Naive thymus-derived CD8-positive, alpha-beta T cell (primary cell): ENCODE measurements around the gene MORN1. TPM values are rescaled to one million over a fixed set of nuclear protein-coding genes. Genes with fewer than 3 reads are reported as not detected.

ENCODE experiments used
- ATAC-seq, 2 donors: fragments of 150-1000 bp; cut with Tn5 transposase in 1 of 2; sonication (Bioruptor Pico), chemical (Tn5 transposase) in 1 of 2; 1 replicate in 1 of 2; 2 replicates in 1 of 2; pipeline ENCODE4 v1.10.0; 2021; ENCODE audit warnings: mild to moderate bottlenecking in 2 of 2, moderate library complexity in 2 of 2
- POLR2A ChIA-PET: fragments of 350-600 bp; sonication (Branson Sonifier 250); formaldehyde crosslinking; loops from one replicate; lab custom pipeline; 2021; ENCODE audit warnings: antibody characterized with exemption; lab: Charles Lee
- DNase-seq, 10 donors: peaks; one replicate each; pipeline versions ENCODE4 v3.0.0 to v3.0.0-alpha.2; 2020 to 2022
- H3K27ac Mint-ChIP-seq, 10 donors: one replicate each; pipeline ENCODE4 v1.8.0; 2020 to 2022; ENCODE audit warnings: mild to moderate bottlenecking in 10 of 10, mixed read lengths in 10 of 10, moderate library complexity in 4 of 10, inconsistent platforms in 1 of 10
- H3K27me3 Mint-ChIP-seq, 5 donors: one replicate each; pipeline ENCODE4 v1.8.0; 2021 to 2022; ENCODE audit warnings: mixed read lengths in 5 of 5
- H3K36me3 Mint-ChIP-seq, 3 donors: one replicate each; pipeline ENCODE4 v1.8.0; 2020 to 2022; ENCODE audit warnings: mixed read lengths in 3 of 3, mild to moderate bottlenecking in 2 of 3, inconsistent platforms in 1 of 3
- H3K4me1 Mint-ChIP-seq, 4 donors: one replicate each; pipeline ENCODE4 v1.8.0; 2021 to 2022; ENCODE audit warnings: mixed read lengths in 4 of 4
- H3K4me3 Mint-ChIP-seq, 10 donors: one replicate each; pipeline ENCODE4 v1.8.0; 2020 to 2022; ENCODE audit warnings: mild to moderate bottlenecking in 10 of 10, mixed read lengths in 10 of 10, moderate library complexity in 6 of 10, inconsistent platforms in 1 of 10
- H3K9me3 Mint-ChIP-seq, 9 donors: one replicate each; pipeline ENCODE4 v1.8.0; 2020 to 2022; ENCODE audit warnings: mixed read lengths in 9 of 9, mild to moderate bottlenecking in 3 of 9, inconsistent platforms in 1 of 9, moderate library complexity in 1 of 9
- polyA plus RNA-seq, 3 donors: library from polyadenylated mRNA; unstranded; fragments of 300-500 nt; fragmentation: Illumina TruSeq; gene quantifications; one replicate each; pipeline ENCODE4 v1.2.3, GENCODE V29; 2021
- total RNA-seq, 8 experiments: library from RNA in 2 of 8; stranded (reverse) in 2 of 8; gene quantifications; one replicate each; pipeline ENCODE4 v1.2.3 and lab custom pipeline; 2021 to 2026

Gene MORN1
- total and polyA plus RNA-seq, 5 experiments from 2014 or later: 4.3 to 18.8 (median 7.1) TPM

DNA sequence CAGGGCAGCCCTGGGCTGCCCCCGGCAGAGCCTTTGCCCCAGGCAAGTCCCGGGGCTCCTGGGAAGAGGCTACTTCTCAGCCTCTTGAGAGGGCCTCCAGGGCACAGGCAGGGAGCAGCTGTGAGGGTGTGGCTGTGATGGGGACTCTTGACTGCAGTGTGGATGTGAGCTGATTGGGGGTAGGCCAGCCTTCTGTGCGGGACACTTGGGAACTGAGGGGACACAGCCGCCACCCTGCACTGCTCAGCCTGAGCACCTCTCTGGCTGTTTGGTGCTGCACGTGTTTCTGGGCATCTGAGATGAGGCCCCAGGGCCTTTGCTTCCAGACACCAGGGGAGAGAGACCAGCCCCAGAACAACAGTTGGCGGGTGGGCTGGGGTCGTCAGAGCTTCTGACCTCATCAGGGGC is 101.2 kb downstream of the MORN1 start:
- POLR2A ChIA-PET: interaction anchor here (1.3 to 2.3 kb wide), 5 partner anchors 34 to 61 kb away, joined by 4 to 10 read pairs (median 5); no protein-coding TSS in a partner anchor
- Mint-ChIP-seq H3K4me1 (peaks cover 33 to 85% (median 82%) of the 10 kb centered on the region in 4 donors), H3K27me3 (no peaks in the 10 kb centered on the region), H3K27ac (peak overlapping the region; percentile 90 to 98 (median 94)), H3K4me3 (peak overlapping the region; percentile 75 to 92 (median 88)), H3K9me3 (no peaks in the 10 kb centered on the region), H3K36me3 (peaks cover 0 to 7% (median 0%) of the 10 kb centered on the region in 3 donors)
- ATAC-seq (peak; percentile 41 to 48), DNase-seq (no peak)

GRCh38 chr1:2289607-2290006 is 101.7 kb downstream of the MORN1 start:
- H3K4me1 Mint-ChIP-seq: peaks cover 33 to 84% (median 80%) of the 10 kb centered on the region in 4 donors
- POLR2A ChIA-PET: interaction anchor here (1.0 to 2.2 kb wide), 7 partner anchors 9 to 62 kb away, joined by 3 to 9 read pairs (median 5); no protein-coding TSS in a partner anchor

DNA sequence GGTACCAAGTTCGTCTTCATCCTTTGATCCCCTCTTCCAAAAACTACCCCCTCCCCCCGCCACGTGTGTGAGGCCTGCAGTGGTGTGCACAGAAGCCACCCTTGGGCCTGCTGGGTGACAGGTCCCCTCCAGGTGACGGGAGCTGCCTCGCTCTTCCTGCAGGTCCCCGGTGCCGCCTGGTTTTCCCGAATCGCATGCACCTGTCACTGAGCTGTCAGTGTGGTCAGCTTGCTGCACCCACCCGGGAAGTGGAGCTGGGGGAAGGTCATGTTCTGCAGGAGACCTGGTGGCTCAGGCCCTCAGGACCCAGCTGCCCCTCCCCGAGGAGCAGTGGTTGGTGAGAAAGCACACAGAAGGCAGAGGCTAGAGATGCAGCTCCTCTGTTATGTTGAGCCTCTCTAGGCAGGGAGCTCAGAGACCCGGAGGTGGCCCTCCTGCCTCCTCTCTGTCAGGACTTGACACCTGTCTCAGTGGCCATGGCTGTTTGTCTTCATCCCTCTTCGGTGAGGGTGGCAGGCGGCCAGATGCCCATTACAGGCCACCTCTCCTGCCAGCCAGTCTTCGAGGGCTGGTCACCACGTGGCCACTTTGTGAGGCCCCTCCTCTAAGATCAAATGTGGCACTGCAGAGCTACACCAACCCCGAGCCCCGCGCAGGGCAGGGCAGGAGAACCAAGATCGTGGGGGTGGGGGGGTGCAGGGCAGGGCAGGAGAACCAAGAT is 102.4 kb downstream of the MORN1 start:
- H3K36me3 Mint-ChIP-seq: peaks cover 0 to 7% (median 0%) of the 10 kb centered on the region in 3 donors

More at GRCh38 chr1:2289607-2290006, 101.7 kb downstream of the MORN1 start:
- Mint-ChIP-seq H3K4me3 (peak overlapping the region; percentile 75 to 92 (median 88)), H3K36me3 (peaks cover 0 to 7% (median 0%) of the 10 kb centered on the region in 3 donors), H3K27ac (peak overlapping the region; percentile 90 to 98 (median 94)), H3K9me3 (no peaks in the 10 kb centered on the region), H3K27me3 (no peaks in the 10 kb centered on the region)
- ATAC-seq (no peak), DNase-seq (no peak)

DNA sequence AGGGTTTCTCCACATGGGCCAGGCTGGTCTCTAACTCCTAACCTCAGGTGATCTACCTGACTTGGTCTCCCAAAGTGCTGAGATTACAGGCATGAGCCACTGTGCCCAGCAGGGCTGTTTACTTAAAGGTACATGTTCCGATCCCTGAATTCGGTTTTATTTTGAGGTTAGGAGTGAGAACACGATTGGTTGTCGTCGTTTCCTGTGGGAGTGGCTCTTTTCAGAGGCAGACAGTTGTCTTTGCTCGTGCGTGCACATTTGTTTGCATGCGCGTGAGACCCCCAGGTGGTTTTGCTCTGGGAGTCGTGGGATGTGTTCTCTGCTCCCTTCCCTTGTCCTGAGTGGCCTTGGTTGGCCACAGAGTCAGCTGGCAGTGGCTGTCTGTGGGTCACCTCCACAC is 103.0 kb downstream of the MORN1 start:
- H3K27ac Mint-ChIP-seq: peak overlapping the region; percentile 53 to 98 (median 84)
- H3K27me3 Mint-ChIP-seq: no peaks in the 10 kb centered on the region
- no peaks in the 10 kb centered on the region for H3K9me3 Mint-ChIP-seq
- peaks cover 26 to 77% (median 69%) of the 10 kb centered on the region in 4 donors for H3K4me1 Mint-ChIP-seq
- H3K36me3 Mint-ChIP-seq: peaks cover 0 to 7% (median 0%) of the 10 kb centered on the region in 3 donors
- POLR2A ChIA-PET: interaction anchor here (0.9 to 1.8 kb wide), 4 partner anchors 12 to 59 kb away, joined by 4 to 9 read pairs (median 4); no protein-coding TSS in a partner anchor
- DNase-seq (peak in 5 of 10 donors; percentile 30 to 58 (median 50)), ATAC-seq (peak in 1 of 2 donors; percentile 35)
- peak overlapping the region; percentile 22 to 90 (median 56) for H3K4me3 Mint-ChIP-seq

More for the DNA sequence above, 102.4 kb downstream of the MORN1 start:
- ATAC-seq: no peak
- no peak for DNase-seq
- H3K4me1 Mint-ChIP-seq: peaks cover 32 to 80% (median 75%) of the 10 kb centered on the region in 4 donors
- POLR2A ChIA-PET: interaction anchor here (0.9 to 1.8 kb wide), 7 partner anchors 10 to 61 kb away, joined by 3 to 9 read pairs (median 4); no protein-coding TSS in a partner anchor
- H3K4me3 Mint-ChIP-seq: peak overlapping the region in 8 of 10 donors; percentile 38 to 90 (median 64)
- no peaks in the 10 kb centered on the region for H3K27me3 Mint-ChIP-seq
- no peaks in the 10 kb centered on the region for H3K9me3 Mint-ChIP-seq
- peak overlapping the region; percentile 49 to 98 (median 84) for H3K27ac Mint-ChIP-seq

- POLR2A ChIA-PET: no interaction called here
- no peaks in the 10 kb centered on the region for H3K27me3 Mint-ChIP-seq
- peaks cover 26 to 76% (median 64%) of the 10 kb centered on the region in 4 donors for H3K4me1 Mint-ChIP-seq
These were observed 103.7 kb downstream of the MORN1 start for GRCh38 chr1:2287649-2288048.

DNA sequence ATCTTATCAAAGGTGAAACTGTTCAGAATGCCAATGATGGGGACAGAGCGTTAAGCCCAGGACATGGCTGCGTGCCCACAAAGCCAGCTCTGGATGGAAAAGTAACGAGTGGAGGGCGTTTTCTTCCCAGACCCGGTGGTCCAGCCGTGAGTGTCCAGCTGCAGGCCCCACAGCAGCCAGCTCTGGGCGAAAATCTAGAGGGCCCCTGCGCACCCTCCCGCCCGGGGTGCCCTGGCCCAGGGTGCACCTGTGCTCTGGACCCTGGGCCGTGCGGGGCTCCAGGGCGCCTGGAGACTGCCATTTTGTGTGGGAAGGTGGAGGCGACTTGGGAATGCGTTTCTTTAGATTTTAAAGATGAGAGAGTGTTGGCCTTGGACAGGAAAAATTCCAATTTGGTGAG is 104.4 kb downstream of the MORN1 start:
- DNase-seq (no peak), ATAC-seq (no peak)
- Mint-ChIP-seq H3K4me3 (peak overlapping the region in 6 of 10 donors; percentile 30 to 75 (median 44)), H3K27ac (peak overlapping the region in 7 of 10 donors; percentile 40 to 86 (median 64)), H3K27me3 (no peaks in the 10 kb centered on the region), H3K36me3 (peaks cover 0 to 7% (median 0%) of the 10 kb centered on the region in 3 donors), H3K9me3 (no peaks in the 10 kb centered on the region), H3K4me1 (peaks cover 23 to 69% (median 57%) of the 10 kb centered on the region in 4 donors)
- POLR2A ChIA-PET: no interaction called here

More at GRCh38 chr1:2287649-2288048, 103.7 kb downstream of the MORN1 start:
- Mint-ChIP-seq H3K9me3 (no peaks in the 10 kb centered on the region), H3K4me3 (peak overlapping the region in 6 of 10 donors; percentile 22 to 90 (median 70)), H3K27ac (peak overlapping the region in 4 of 10 donors; percentile 62 to 98 (median 76)), H3K36me3 (peaks cover 0 to 7% (median 0%) of the 10 kb centered on the region in 3 donors)
- no peak for ATAC-seq
- no peak for DNase-seq

DNA sequence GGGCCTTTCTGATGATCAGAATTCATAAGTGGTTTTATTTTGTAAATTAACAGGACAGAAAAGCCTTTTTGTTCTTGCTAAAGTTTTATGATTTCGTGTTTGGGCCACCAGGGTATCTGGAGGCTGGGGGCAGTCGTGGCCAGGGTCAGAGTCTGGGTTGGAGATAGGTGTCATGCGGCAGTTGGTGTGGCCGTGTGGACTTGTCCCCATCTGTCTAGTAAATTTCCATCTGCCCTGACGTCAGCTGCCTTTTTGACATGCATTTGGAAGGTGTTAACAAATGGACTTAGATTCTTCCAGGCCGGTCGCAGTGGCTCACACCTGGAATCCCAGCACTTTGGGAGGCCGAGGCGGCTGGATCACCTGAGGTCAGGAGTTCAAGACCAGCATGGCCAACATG is 106.4 kb downstream of the MORN1 start:
- Mint-ChIP-seq H3K36me3 (peaks cover 0 to 7% (median 0%) of the 10 kb centered on the region in 3 donors), H3K27ac (peak overlapping the region in 7 of 10 donors; percentile 15 to 57 (median 38)), H3K4me1 (peaks cover 7 to 50% (median 37%) of the 10 kb centered on the region in 4 donors), H3K4me3 (no peak overlapping the region), H3K9me3 (no peaks in the 10 kb centered on the region), H3K27me3 (no peaks in the 10 kb centered on the region)
- POLR2A ChIA-PET: no interaction called here
- no peak for ATAC-seq
- no peak for DNase-seq

- Mint-ChIP-seq H3K36me3 (peaks cover 0 to 7% (median 0%) of the 10 kb centered on the region in 3 donors), H3K4me1 (peaks cover 7 to 51% (median 37%) of the 10 kb centered on the region in 4 donors), H3K4me3 (peak overlapping the region in 2 of 10 donors; percentile 22 to 65), H3K9me3 (no peaks in the 10 kb centered on the region), H3K27ac (peak overlapping the region in 4 of 10 donors; percentile 15 to 79 (median 32)), H3K27me3 (no peaks in the 10 kb centered on the region)
- ATAC-seq (no peak), DNase-seq (no peak)
- POLR2A ChIA-PET: no interaction called here
These were observed 107.1 kb downstream of the MORN1 start for GRCh38 chr1:2283991-2284895.

GRCh38 chr1:2283371-2283990 is 107.9 kb downstream of the MORN1 start:
- ATAC-seq: no peak
- Mint-ChIP-seq H3K9me3 (no peaks in the 10 kb centered on the region), H3K36me3 (peaks cover 0 to 7% (median 0%) of the 10 kb centered on the region in 3 donors), H3K27me3 (no peaks in the 10 kb centered on the region), H3K4me1 (peaks cover 9 to 50% (median 35%) of the 10 kb centered on the region in 4 donors), H3K4me3 (no peak overlapping the region), H3K27ac (peak overlapping the region in 4 of 10 donors; percentile 15 to 63 (median 40))
- DNase-seq: no peak
- POLR2A ChIA-PET: no interaction called here

DNA sequence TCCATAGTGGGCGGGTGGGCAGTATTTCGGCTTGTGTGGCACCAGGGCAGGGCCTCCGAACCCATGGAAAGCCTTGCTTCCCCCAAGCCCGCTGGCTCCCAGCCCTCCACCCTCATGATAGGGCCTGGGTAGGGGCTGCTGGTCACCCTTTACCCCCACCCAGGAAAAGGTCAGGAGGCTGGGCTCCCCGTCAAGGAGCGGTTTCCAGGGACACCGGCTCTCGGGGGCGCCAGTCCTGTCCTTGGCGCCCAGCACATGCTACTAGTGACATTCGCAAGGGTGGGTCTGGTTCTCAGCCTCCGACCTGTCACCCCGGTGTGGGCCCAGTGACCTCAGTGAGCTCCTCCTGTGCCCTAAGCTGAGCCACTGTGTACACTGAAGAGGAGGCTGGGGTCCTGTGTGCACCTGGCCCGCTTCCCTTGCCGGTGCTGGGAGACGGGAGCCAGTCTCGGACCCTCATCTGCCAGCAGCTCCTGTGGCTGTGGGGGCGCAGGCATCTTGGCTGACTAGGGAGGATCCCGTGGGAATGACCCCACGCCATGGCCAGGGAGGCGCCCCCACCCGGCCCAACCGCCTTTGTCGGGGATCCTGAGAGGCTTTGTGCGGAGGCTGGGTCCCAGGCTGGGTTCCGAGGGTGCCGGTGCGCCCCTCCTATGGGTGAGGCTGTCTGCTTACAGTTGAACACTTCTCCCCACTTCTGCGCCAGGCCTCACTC is 108.6 kb downstream of the MORN1 start:
- H3K4me1 Mint-ChIP-seq: peaks cover 10 to 49% (median 36%) of the 10 kb centered on the region in 4 donors
- DNase-seq: no peak
- POLR2A ChIA-PET: no interaction called here
- H3K27ac Mint-ChIP-seq: peak overlapping the region in 4 of 10 donors; percentile 13 to 72 (median 58)
- no peaks in the 10 kb centered on the region for H3K9me3 Mint-ChIP-seq
- peak overlapping the region in 1 of 10 donors; percentile 38 for H3K4me3 Mint-ChIP-seq
- no peaks in the 10 kb centered on the region for H3K27me3 Mint-ChIP-seq
- peaks cover 0 to 8% (median 0%) of the 10 kb centered on the region in 3 donors for H3K36me3 Mint-ChIP-seq
- ATAC-seq: no peak

GRCh38 chr1:2279817-2280216 is 111.5 kb downstream of the MORN1 start:
- POLR2A ChIA-PET: interaction anchor here (0.7 kb wide), 1 partner anchor 24 kb away, joined by 3 read pairs; no protein-coding TSS in a partner anchor
- H3K9me3 Mint-ChIP-seq: no peaks in the 10 kb centered on the region
- ATAC-seq (no peak), DNase-seq (no peak)
- peaks cover 0 to 6% (median 0%) of the 10 kb centered on the region in 3 donors for H3K36me3 Mint-ChIP-seq
- H3K4me1 Mint-ChIP-seq: peaks cover 23 to 61% (median 50%) of the 10 kb centered on the region in 4 donors
- peak overlapping the region in 9 of 10 donors; percentile 46 to 94 (median 73) for H3K27ac Mint-ChIP-seq
- H3K4me3 Mint-ChIP-seq: peak overlapping the region in 4 of 10 donors; percentile 26 to 75 (median 51)
- H3K27me3 Mint-ChIP-seq: no peaks in the 10 kb centered on the region
